HG02571 (cell line): ENCODE results near the gene NOMO2.
"Not testable (repeated sequence)": the region's sequence is repeated elsewhere in the genome, so short reads cannot be mapped to it uniquely, and the experiment has no call there.

Experiments
- ATAC-seq: cut with Tn5 transposase; IDR thresholded peaks from one replicate; pipeline ENCODE4 v1.9.1; 2021; ENCODE audit warnings: mild to moderate bottlenecking, moderate library complexity; ENCODE audit not compliant: unreplicated experiment

Gene NOMO2

GRCh38 chr16:18575298-18575917, 13.5 kb upstream of the NOMO2 start:
- not testable (repeated sequence) for ATAC-seq

DNA sequence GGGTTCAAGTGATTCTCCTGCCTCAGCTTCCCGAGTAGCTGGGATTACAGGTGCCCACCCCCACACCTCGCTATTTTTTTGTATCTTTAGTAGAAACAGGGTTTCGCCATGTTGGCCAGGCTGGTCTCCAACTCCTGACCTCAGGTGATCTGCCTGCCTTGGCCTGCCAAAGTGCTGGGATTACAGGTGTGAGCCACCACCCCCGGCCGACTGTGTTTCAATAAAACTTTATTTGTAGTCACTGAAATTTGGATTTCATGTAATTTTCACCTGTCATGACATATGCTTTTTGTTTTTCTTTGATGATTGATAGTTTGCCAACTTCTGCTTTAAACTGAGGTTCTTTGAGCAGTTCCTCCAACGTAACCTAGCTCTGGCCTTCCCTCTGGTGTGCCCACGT, 12.0 kb upstream of the NOMO2 start:
- not testable (repeated sequence) for ATAC-seq

GRCh38 chr16:18572973-18573372, 11.1 kb upstream of the NOMO2 start:
- not testable (repeated sequence) for ATAC-seq

- ATAC-seq = not testable (repeated sequence)
Measured at GRCh38 chr16:18571307-18571850, 9.5 kb upstream of the NOMO2 start.

DNA sequence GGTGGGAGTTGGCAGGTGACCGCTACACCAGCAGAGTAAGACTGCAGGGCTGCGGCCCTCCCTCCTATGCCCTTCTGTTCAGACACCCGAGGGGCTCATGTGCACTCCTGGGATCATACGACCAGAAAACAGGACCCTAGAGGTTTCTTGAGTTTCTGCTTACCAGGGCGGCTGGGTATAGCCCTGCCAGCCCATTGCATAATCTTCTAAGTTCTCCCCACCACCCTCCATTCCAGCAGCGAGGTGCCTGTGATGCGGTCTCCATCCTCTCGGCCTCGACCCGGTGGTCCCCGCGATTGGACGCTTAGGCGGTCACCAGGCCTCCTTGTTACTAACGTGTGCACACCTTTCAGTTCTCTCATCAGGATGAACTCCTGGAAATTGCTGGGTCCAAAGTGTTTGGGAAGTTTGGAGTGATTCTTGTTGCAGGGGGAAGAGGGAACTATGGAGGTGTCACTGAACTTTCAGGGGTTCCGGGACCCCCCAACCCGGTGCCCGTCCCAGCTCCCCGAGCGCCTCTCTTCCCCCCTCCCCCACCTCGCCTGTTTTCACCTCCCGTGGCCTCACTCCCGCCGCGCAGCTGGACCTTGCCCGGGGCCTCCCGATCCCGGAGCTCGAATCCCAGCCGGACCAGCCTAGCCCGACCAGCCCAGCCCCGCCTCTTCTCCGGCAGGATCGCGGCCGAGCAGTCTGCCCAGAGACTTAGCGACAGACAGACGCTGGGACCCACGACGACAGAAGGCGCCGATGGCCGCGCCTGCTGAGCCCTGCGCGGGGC, 8.8 kb upstream of the NOMO2 start:
- not testable (repeated sequence) for ATAC-seq

DNA sequence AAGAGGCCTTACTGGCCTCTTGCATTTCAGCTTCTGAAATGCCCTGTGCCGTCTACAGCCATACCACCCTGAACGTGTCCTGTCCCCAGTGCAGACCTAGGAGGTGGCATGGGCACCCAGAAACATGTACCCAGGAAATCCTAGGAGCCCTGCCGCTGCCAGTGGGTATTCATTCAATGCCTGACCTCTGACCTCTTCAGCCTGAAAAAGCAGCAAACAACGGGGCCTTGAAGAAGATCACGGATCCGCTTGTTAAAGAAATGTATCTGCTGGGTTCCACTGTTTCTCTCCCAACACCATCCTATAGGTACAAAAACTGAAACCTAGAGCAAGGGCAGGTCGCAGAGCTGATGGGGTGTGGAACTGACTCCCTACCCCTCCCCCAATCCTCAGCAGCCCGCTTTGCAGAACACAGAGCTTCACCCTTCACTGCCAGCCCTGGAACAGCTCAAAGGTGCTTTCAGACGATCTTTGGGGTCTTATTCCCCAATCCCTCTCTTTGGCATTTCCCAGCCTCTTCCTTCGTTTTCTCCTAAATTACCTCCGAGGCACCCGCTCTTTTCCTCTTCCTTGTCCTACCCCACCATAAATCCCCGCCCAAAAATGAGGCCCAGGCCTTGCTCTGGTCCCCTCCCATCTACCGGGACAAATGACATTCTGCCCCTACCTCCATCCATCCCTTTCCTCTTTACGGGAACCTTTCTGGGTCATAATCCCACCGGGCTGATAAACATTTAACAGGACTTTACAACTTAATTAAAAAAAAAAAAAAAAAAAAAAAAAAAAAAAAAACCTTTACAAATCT, 1.3 kb downstream of the NOMO2 start:
- ATAC-seq = not testable (repeated sequence)

DNA sequence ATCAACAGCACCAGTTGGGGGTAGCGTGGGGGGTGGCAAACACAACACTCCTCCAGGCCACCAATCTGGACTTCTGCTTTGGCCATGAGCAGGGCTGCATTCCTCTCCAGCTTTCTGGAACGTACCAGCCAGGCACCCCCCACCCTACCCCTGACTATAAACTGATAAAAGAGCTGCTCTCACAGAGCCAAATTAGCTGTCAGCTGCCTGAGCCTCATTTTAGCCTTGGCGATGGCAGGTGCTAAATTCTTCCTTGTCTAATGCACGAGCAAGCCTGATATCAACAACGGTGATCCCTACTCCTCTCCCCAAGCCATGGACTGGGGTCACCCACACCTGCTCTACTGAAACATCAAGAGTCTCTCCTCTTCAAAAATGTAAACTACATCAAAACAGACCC, 8.2 kb downstream of the NOMO2 start:
- not testable (repeated sequence) for ATAC-seq

DNA sequence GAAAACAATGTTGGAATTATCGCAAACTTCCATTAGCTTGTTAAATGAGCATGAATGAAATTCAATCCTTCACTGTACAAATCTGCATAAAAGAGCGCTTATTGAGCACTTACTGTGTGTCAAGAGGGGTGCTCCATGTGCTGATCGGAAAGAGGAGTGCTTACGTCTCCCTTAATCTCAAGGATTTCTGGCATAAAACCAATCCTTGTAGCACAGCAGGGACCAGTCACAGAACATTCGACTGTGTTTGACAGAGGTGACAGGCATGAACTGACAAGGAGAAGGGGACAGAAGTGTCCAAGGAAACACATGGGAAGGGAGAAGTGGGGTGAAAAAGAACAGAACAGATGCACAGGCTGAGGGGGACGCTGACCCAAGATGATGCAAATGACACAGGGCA, 14.5 kb downstream of the NOMO2 start:
- ATAC-seq = not testable (repeated sequence)

DNA sequence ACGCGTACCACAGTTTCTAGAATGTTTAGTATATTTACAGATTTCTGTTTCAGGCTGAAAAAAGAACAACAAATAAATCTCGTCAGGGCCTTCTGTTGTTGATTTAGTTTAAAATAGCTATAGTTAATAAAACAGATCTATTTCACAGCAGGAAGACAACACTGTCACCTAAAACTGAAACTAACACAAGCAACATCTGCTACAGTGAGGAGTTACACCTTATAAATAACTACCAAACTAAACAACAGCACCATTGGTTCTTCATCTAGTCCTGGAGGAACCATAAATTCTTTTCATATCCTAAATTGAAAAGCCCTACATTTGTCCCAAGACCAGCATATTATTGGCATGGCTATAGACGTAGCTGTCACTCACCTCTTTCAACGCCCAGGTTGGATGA, 15.0 kb downstream of the NOMO2 start:
- not testable (repeated sequence) for ATAC-seq

- ATAC-seq = not testable (repeated sequence)
Measured at GRCh38 chr16:18544232-18545081, 17.4 kb downstream of the NOMO2 start.

DNA sequence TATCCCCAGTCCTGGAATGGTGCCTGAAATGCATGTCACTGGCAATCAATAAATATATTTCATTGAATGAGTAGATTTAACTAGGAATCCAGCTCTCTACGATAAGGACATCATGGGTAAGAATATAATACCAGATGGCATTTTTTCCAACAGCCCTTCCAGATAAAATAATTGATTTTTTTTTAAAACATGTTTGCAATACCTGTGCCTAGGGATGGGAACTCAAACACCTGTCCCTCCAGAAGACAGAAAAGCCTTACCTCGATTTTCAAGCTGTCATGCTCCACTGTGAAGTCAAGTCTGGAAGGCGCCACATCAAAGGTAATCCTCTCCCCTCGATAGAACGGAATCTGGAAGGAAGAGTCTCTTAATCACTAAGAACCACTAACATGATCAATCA, 20.0 kb downstream of the NOMO2 start:
- ATAC-seq = not testable (repeated sequence)

GRCh38 chr16:18537004-18537403, 24.9 kb downstream of the NOMO2 start:
- ATAC-seq = not testable (repeated sequence)

DNA sequence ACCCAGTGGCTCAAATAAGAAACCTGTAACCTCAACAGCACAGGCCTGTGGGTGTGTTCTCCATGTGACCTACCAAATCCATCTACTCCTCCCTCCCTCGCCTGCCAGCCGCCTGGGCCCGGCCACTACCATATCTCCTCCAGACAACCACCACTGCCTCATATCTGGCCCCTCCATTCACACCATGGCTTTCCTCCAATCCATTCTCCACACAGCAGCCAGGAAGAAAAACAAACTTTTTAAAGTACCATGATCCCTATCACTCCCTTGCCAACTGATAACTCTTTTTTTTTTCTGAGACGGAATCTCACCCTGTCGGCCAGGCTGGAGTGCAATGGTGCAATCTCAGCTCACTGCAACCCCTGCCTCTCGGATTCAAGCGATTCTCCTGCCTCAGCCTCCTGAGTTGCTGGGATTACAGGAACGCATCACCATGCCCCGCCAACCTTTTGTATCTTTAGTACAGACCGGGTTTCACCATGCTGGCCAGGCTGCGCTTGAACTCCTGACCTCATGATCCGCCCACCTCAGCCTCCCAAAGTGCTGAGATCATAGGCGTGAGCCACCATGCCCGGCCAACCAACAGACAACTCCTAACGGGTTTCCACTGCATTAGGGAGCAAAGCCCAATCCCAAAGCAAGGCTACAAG, 26.3 kb downstream of the NOMO2 start:
- ATAC-seq = not testable (repeated sequence)

GRCh38 chr16:18534308-18534707, 27.6 kb downstream of the NOMO2 start:
- ATAC-seq = not testable (repeated sequence)

- ATAC-seq = not testable (repeated sequence)
Measured at GRCh38 chr16:18531323-18531722, 30.6 kb downstream of the NOMO2 start.

GRCh38 chr16:18530329-18530728, 31.6 kb downstream of the NOMO2 start:
- ATAC-seq = not testable (repeated sequence)

GRCh38 chr16:18526547-18526946, 35.4 kb downstream of the NOMO2 start:
- not testable (repeated sequence) for ATAC-seq

DNA sequence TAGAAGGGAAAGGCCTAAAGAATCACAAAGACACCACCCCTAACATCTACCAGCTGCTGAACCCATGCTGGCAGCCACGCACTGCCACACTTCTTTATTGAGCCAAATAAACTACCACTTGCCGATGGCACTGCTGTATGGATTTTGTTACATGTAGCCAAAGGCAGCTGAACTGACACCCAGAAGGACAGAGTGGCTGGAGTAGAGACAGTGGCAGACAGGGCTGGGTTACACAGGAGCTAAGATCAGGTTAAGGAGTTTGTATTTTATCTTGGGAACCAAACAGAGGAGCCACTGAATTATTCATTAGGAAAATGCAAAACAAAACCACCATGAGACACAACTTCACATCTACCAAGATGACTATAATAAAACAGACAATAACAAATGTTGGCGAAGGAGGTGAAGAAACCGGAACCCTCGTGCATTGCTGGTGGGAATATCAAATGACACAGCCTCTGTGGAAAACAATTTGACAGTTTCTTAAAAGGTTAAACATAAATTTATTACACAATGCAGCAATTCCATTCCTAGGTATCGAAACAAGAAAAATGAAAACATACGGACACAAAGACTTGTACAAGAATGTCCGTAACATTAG, 35.9 kb downstream of the NOMO2 start:
- not testable (repeated sequence) for ATAC-seq

DNA sequence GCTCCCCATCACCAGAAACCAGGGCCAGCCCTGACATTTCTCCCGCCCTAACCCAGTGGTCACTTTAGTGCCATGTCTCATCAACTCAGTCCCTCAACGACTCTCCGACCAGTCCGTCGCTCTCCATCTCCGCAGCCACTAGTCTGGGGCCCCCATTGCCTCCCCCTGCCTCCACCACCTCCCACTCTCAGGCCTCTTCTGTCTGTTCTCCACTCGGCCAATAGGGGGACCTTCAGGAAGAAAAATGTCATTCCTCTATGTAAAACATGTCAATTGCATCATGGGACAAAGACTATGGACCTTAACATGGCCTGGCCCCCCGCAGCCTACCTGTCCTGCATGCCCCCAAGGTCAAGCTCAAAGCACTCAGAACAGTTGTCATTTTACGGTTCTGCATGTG, 39.3 kb downstream of the NOMO2 start:
- ATAC-seq = not testable (repeated sequence)
